K562 (cell line): ENCODE results near the gene HTR6. TPM values are rescaled to one million over a fixed set of nuclear protein-coding genes. Genes with fewer than 3 reads are reported as not detected.

Experiments
- CTCFL ChIP-seq: IDR thresholded peaks from 2 replicates; pipeline ENCODE4 v1.6.1; 2011; ENCODE audit warnings: borderline replicate concordance, low read depth, mild to moderate bottlenecking, moderate library complexity, low read length; ENCODE audit not compliant: insufficient read depth, poor library complexity, severe bottlenecking
- KDM1A ChIP-seq, 2 experiments: fragments of 450-650 bp; IDR thresholded peaks; 2 replicates each; pipeline ENCODE4 v1.6.1; 2016; ENCODE audit warnings: mild to moderate bottlenecking in 2 of 2
- MEIS2 ChIP-seq: fragments of 450-650 bp; IDR thresholded peaks from 2 replicates; pipeline ENCODE4 v1.6.1; 2014; ENCODE audit warnings: mild to moderate bottlenecking; ENCODE audit not compliant: partially characterized antibody
- NR2C1 ChIP-seq, 2 experiments: fragments of 450-650 bp; IDR thresholded peaks; 2 replicates each; pipeline ENCODE4 v1.6.1; 2017; ENCODE audit warnings: mild to moderate bottlenecking in 2 of 2, antibody characterized with exemption in 1 of 2, inconsistent platforms in 1 of 2, missing compliant biosample characterization in 1 of 2, missing genetic modification characterization in 1 of 2
- PCBP1 ChIP-seq: fragments of 200-400 bp; formaldehyde crosslinking; IDR thresholded peaks from 2 replicates; pipeline ENCODE4 v1.6.1; 2018; ENCODE audit warnings: mild to moderate bottlenecking, low read depth, low read length; ENCODE audit not compliant: poor library complexity, severe bottlenecking
- PRDM10 ChIP-seq: fragments of 450-650 bp; IDR thresholded peaks from 2 replicates; pipeline ENCODE4 v1.6.1; 2018; ENCODE audit not compliant: partially characterized antibody
- PTTG1 ChIP-seq: fragments of 450-650 bp; IDR thresholded peaks from 2 replicates; pipeline ENCODE4 v1.6.1; 2016; ENCODE audit warnings: low read depth, mild to moderate bottlenecking, missing genetic modification characterization, missing compliant biosample characterization
- RBM25 ChIP-seq: fragments of 200-400 bp; formaldehyde crosslinking; IDR thresholded peaks from 2 replicates; pipeline ENCODE4 v1.6.1; 2018; ENCODE audit warnings: low read length, low read depth, moderate library complexity; ENCODE audit not compliant: severe bottlenecking
- USF1 ChIP-seq: sonication (generic); formaldehyde crosslinking; IDR thresholded peaks from 2 replicates; pipeline ENCODE4 v1.9.0; 2022; ENCODE audit warnings: mild to moderate bottlenecking, missing genetic modification reagents
- ZNF224 ChIP-seq: sonication (generic); formaldehyde crosslinking; IDR thresholded peaks from 2 replicates; pipeline ENCODE4 v1.8.0; 2022; ENCODE audit warnings: mild to moderate bottlenecking, missing genetic modification reagents
- ZNF584 ChIP-seq: fragments of 200-800 bp; sonication (Bioruptor generic); IDR thresholded peaks from 2 replicates; pipeline ENCODE4 v1.6.1; 2016; ENCODE audit warnings: low read depth, mild to moderate bottlenecking, missing genetic modification characterization, missing compliant biosample characterization
- ZNF766 ChIP-seq: fragments of 200-800 bp; sonication (Bioruptor generic); conservative IDR thresholded peaks from 2 replicates; pipeline ENCODE4 v1.6.1; 2016; ENCODE audit warnings: missing genetic modification characterization, missing compliant biosample characterization
- polyA plus RNA-seq, 8 experiments: library from polyadenylated mRNA; depleted of rRNA in 4 of 8; stranded (reverse) in 5 of 8; unstranded in 3 of 8; fragments of >200 nt; fragmentation: Nextera tagmentation in 2 of 8; fragmentation: Illumina TruSeq in 1 of 8; extraction: Ambion mirVana in 2 of 8; extraction: Trizol in 1 of 8; gene quantifications; 2 replicates each; pipeline versions ENCODE4 v1.2.1 to v1.2.3, GENCODE V29; 2011 to 2014; ENCODE audit warnings: inconsistent platforms in 1 of 8, missing spikeins in 1 of 8
- total RNA-seq, 7 experiments: library from RNA; depleted of rRNA in 6 of 7; stranded (reverse); fragments of >200 nt in 6 of 7; fragmentation: Illumina TruSeq in 2 of 7; extraction: Trizol in 2 of 7; gene quantifications; 2 replicates each; pipeline versions ENCODE4 v1.2.1 to v1.2.3, GENCODE V29; 2011 to 2021; ENCODE audit warnings: low replicate concordance in 1 of 7

HTR6 gene
- total and polyA plus RNA-seq, 9 of the 15 experiments (the other 6 are each of a cell fraction or from before 2014, with no cell fraction given): not detected

- TF ChIP-seq PRDM10 (peak; percentile 66), NR2C1 (IDR thresholded peaks at IDR 0.05) (no peak), NR2C1 (tag; IDR thresholded peaks at IDR 0.05) (no peak), USF1 (CRISPR knock-in tag) (no peak), ZNF224 (CRISPR knock-in tag) (0 out of 2 replicates have a peak, but pooled peaks have one; percentile 13), PCBP1 (no peak), KDM1A (IDR thresholded peaks at IDR 0.05) (peak in 1 of 2 experiments; percentile 50; a peak in 1 of 4 replicates), PTTG1 (tag) (no peak), RBM25 (peak; percentile 68), CTCFL (no peak), MEIS2 (peak; percentile 12), ZNF584 (no peak), ZNF766 (CRISPR knock-in tag) (no peak)
- TF ChIP-seq, all 486 proteins: peak for 9
Observed at GRCh38 chr1:19640363-19641316, 24.0 kb upstream of the HTR6 start (continued).
